Measurements from ENCODE around the gene SPI1. TPM values are rescaled to one million over a fixed set of nuclear protein-coding genes. Genes with fewer than 3 reads are reported as not detected.

The SPI1 gene
- polyA plus RNA-seq, 1 donor (not counting 4 experiments of a cell fraction or from before 2014, with no cell fraction given) = not detected

- Histone ChIP-seq H3K9me1 (ENCODE audit: control insufficient read depth, extremely low read depth, insufficient read depth, low read length) (no peaks in the 10 kb centered on the region), H3K4me2 (ENCODE audit: control insufficient read depth, extremely low read depth, insufficient read depth, low read depth, low read length) (no peak overlapping the region), H3K9ac (ENCODE audit: control insufficient read depth, extremely low read depth, insufficient read depth, low read length) (no peak overlapping the region), H2AFZ (ENCODE audit: control insufficient read depth, low read length) (peak overlapping the region; percentile 36), H4K20me1 (ENCODE audit: control insufficient read depth, extremely low read depth, insufficient read depth, low read length) (no peaks in the 10 kb centered on the region), H3K27ac (ENCODE audit: control insufficient read depth, insufficient read depth, low read length) (no peak overlapping the region), H3K9me3 (ENCODE audit: control insufficient read depth, low read depth, low read length) (no peaks in the 10 kb centered on the region), H3K27me3 (ENCODE audit: control insufficient read depth, extremely low read depth, insufficient read depth, low read length) (no peaks in the 10 kb centered on the region), H3K79me2 (ENCODE audit: control insufficient read depth, insufficient read depth, low read length) (no peaks in the 10 kb centered on the region), H3K36me3 (ENCODE audit: control insufficient read depth in 2 of 2, extremely low read depth in 1 of 2, insufficient read depth in 2 of 2, low read length in 2 of 2) (no peaks in the 10 kb centered on the region), H3K4me1 (ENCODE audit: control insufficient read depth, extremely low read depth, insufficient read depth, low read length) (peaks cover 6% of the 10 kb centered on the region), H3K4me3 (ENCODE audit: control insufficient read depth in 2 of 3, extremely low read depth in 1 of 3, insufficient read depth in 2 of 3, low read depth in 1 of 3, low read length in 3 of 3) (no peak overlapping the region)
- DNase-seq (ENCODE audit: low read depth, low spot score) (no peak), FAIRE-seq (no peak)
- dilution Hi-C loops (cut with MboI; ENCODE audit: extremely low pct_ligation_motif_present, low sequenced_read_pairs) = no loop called here
- TF ChIP-seq CTCF (optimal IDR thresholded peaks at IDR 0.05 in 1 of 3, IDR thresholded peaks at IDR 0.05 in 1 of 3, conservative IDR thresholded peaks at IDR 0.05 in 1 of 3; ENCODE audit: extremely low read depth in 1 of 3, insufficient read depth in 2 of 3, low read length in 3 of 3) (peak in 2 of 3 experiments; percentile 1 to 3), EZH2 (IDR thresholded peaks at IDR 0.05; ENCODE audit: low read length) (no peak)
These were observed 1.6 kb downstream of the SPI1 start for GRCh38 chr11:47376525-47377371.

- Histone ChIP-seq H4K20me1 (ENCODE audit: control insufficient read depth, extremely low read depth, insufficient read depth, low read length) (no peaks in the 10 kb centered on the region), H3K36me3 (ENCODE audit: control insufficient read depth in 2 of 2, extremely low read depth in 1 of 2, insufficient read depth in 2 of 2, low read length in 2 of 2) (no peaks in the 10 kb centered on the region), H3K9me3 (ENCODE audit: control insufficient read depth, low read depth, low read length) (no peaks in the 10 kb centered on the region), H3K4me3 (ENCODE audit: control insufficient read depth in 2 of 3, extremely low read depth in 1 of 3, insufficient read depth in 2 of 3, low read depth in 1 of 3, low read length in 3 of 3) (no peak overlapping the region), H3K27me3 (ENCODE audit: control insufficient read depth, extremely low read depth, insufficient read depth, low read length) (no peaks in the 10 kb centered on the region), H3K27ac (ENCODE audit: control insufficient read depth, insufficient read depth, low read length) (no peak overlapping the region), H3K79me2 (ENCODE audit: control insufficient read depth, insufficient read depth, low read length) (no peaks in the 10 kb centered on the region), H3K9me1 (ENCODE audit: control insufficient read depth, extremely low read depth, insufficient read depth, low read length) (no peaks in the 10 kb centered on the region), H3K4me1 (ENCODE audit: control insufficient read depth, extremely low read depth, insufficient read depth, low read length) (peaks cover 6% of the 10 kb centered on the region), H3K9ac (ENCODE audit: control insufficient read depth, extremely low read depth, insufficient read depth, low read length) (no peak overlapping the region), H3K4me2 (ENCODE audit: control insufficient read depth, extremely low read depth, insufficient read depth, low read depth, low read length) (no peak overlapping the region), H2AFZ (ENCODE audit: control insufficient read depth, low read length) (no peak overlapping the region)
- FAIRE-seq (no peak), DNase-seq (ENCODE audit: low read depth, low spot score) (no peak)
- dilution Hi-C loops (cut with MboI; ENCODE audit: extremely low pct_ligation_motif_present, low sequenced_read_pairs) = no loop called here
- TF ChIP-seq EZH2 (IDR thresholded peaks at IDR 0.05; ENCODE audit: low read length) = no peak
- TF ChIP-seq CTCF (optimal IDR thresholded peaks at IDR 0.05 in 1 of 3, IDR thresholded peaks at IDR 0.05 in 1 of 3, conservative IDR thresholded peaks at IDR 0.05 in 1 of 3; ENCODE audit: extremely low read depth in 1 of 3, insufficient read depth in 2 of 3, low read length in 3 of 3) = no peak
These were observed 2.2 kb downstream of the SPI1 start for GRCh38 chr11:47376107-47376524.

All from keratinocyte (primary cell).